HCT116 (cell line): Measurements from ENCODE around the gene ILF2. TPM values are rescaled to one million over a fixed set of nuclear protein-coding genes. Genes with fewer than 3 reads are reported as not detected.
"Not testable (repeated sequence)": the region's sequence is repeated elsewhere in the genome, so short reads cannot be mapped to it uniquely, and the experiment has no call there.

ENCODE experiments used
- ATAC-seq: fragments of 200-7000 bp; cut with Tn5 transposase; 2 replicates; pipeline ENCODE4 v1.9.1; 2020; ENCODE audit warnings: mild to moderate bottlenecking, moderate library complexity
- BruUV-seq: library from RNA; stranded (reverse); fragments of 400-500 nt; replicated peaks from 2 replicates; lab custom pipeline; 2021; lab: Mats Ljungman, UMichigan
- CTCF ChIA-PET: fragments of 300-600 bp; sonication (Branson Sonifier 250); formaldehyde crosslinking; loops from one replicate; lab custom pipeline; 2021; ENCODE audit warnings: antibody characterized with exemption; lab: Charles Lee
- POLR2A ChIA-PET: fragments of 300-600, 350-600 bp; sonication (Branson Sonifier 250); formaldehyde crosslinking; loops from one replicate; lab custom pipeline; 2021; ENCODE audit warnings: antibody characterized with exemption; lab: Charles Lee
- RAD21 ChIA-PET, 2 experiments: fragments of 300-600 bp; sonication (Branson Sonifier 250); formaldehyde crosslinking; loops; one replicate each; lab custom pipeline; 2023; ENCODE audit warnings: low total read pairs in 2 of 2; ENCODE audit not compliant: uncharacterized antibody in 2 of 2, unreplicated experiment in 2 of 2, low non-redundant PET in 1 of 2; lab: Charles Lee
- DNase-seq: peaks from one replicate; pipeline ENCODE4 v3.0.0-alpha.2; 2010; ENCODE audit warnings: low read depth, low spot score
- H2AFZ ChIP-seq: fragments of 200-600 bp; shearing (Covaris generic), sonication (generic); 2 replicates; pipeline ENCODE4 v1.6.1; 2017; ENCODE audit warnings: low read depth, mixed run types, mixed read lengths, antibody characterized with exemption, low read length; ENCODE audit not compliant: poor library complexity, severe bottlenecking
- H3K27ac ChIP-seq: 2 replicates; pipeline ENCODE4 v1.5.1; 2012; ENCODE audit warnings: low read depth, low read length
- H3K27me3 ChIP-seq: fragments of 200-600 bp; sonication (generic); 2 replicates; pipeline ENCODE4 v1.6.1; 2016; ENCODE audit warnings: mixed run types, low read length, mixed read lengths; ENCODE audit not compliant: insufficient read depth
- H3K36me3 ChIP-seq, 2 experiments: fragments of 200-500 bp in 1 of 2; fragments of 200-600 bp in 1 of 2; sonication (Bioruptor generic) in 1 of 2; sonication (generic) in 1 of 2; 2 replicates each; pipeline versions ENCODE4 v1.5.1 to v1.6.1; 2014 to 2016; ENCODE audit warnings: low read length in 2 of 2, inconsistent platforms in 1 of 2, mixed read lengths in 1 of 2, mixed run types in 1 of 2; ENCODE audit not compliant: insufficient read depth in 2 of 2, control insufficient read depth in 1 of 2
- H3K4me1 ChIP-seq, 2 experiments: fragments of 200-600 bp in 1 of 2; sonication (generic) in 1 of 2; 2 replicates each; pipeline versions ENCODE4 v1.5.1 to v1.6.1; 2012 to 2017; ENCODE audit warnings: low read length in 2 of 2, inconsistent platforms in 1 of 2, mild to moderate bottlenecking in 1 of 2, mixed read lengths in 1 of 2, mixed run types in 1 of 2, moderate library complexity in 1 of 2; ENCODE audit not compliant: insufficient read depth in 2 of 2, control insufficient read depth in 1 of 2
- H3K4me2 ChIP-seq: fragments of 200-600 bp; sonication (generic); 2 replicates; pipeline ENCODE4 v1.6.1; 2017; ENCODE audit warnings: mixed run types, low read length, mixed read lengths
- H3K4me3 ChIP-seq, 2 experiments: fragments of 200-600 bp in 1 of 2; sonication (generic) in 1 of 2; replicated peaks in 1 of 2; 2 replicates each; pipeline ENCODE4 v1.5.1; 2011 to 2016; ENCODE audit warnings: low read length in 2 of 2, control low read depth in 1 of 2, low read depth in 1 of 2, mild to moderate bottlenecking in 1 of 2, mixed read lengths in 1 of 2, mixed run types in 1 of 2
- H3K79me2 ChIP-seq: fragments of 200-600 bp; sonication (generic); 2 replicates; pipeline ENCODE4 v1.6.1; 2017; ENCODE audit warnings: mild to moderate bottlenecking, mixed run types, low read length, moderate library complexity, mixed read lengths; ENCODE audit not compliant: insufficient read depth
- H3K9ac ChIP-seq: fragments of 200-600 bp; sonication (generic); 2 replicates; pipeline ENCODE4 v1.6.1; 2016; ENCODE audit warnings: low read length, mixed read lengths
- H3K9me2 ChIP-seq: fragments of 200-600 bp; sonication (generic), shearing (Covaris generic); 2 replicates; pipeline ENCODE4 v1.6.1; 2017; ENCODE audit warnings: mixed run types, mild to moderate bottlenecking, moderate library complexity; ENCODE audit not compliant: insufficient read depth
- H3K9me3 ChIP-seq, 2 experiments: fragments of 200-500 bp in 1 of 2; fragments of 200-600 bp in 1 of 2; sonication (Bioruptor generic) in 1 of 2; sonication (generic) in 1 of 2; 2 replicates each; pipeline ENCODE4 v1.6.1; 2014 to 2017; ENCODE audit warnings: low read length in 2 of 2, mixed read lengths in 2 of 2, inconsistent platforms in 1 of 2, low read depth in 1 of 2, mild to moderate bottlenecking in 1 of 2, mixed run types in 1 of 2, moderate library complexity in 1 of 2; ENCODE audit not compliant: control insufficient read depth in 1 of 2, insufficient read depth in 1 of 2
- H4K20me1 ChIP-seq: fragments of 200-600 bp; sonication (generic), shearing (Covaris generic); 2 replicates; pipeline ENCODE4 v1.6.1; 2017; ENCODE audit warnings: mixed run types, mild to moderate bottlenecking, moderate library complexity; ENCODE audit not compliant: insufficient read depth
- FOSL1 ChIP-seq: IDR thresholded peaks from 2 replicates; pipeline ENCODE4 v1.6.1; 2012; ENCODE audit warnings: low read depth
- POLR2AphosphoS5 ChIP-seq: IDR thresholded peaks from 2 replicates; pipeline ENCODE4 v1.6.1; 2011; ENCODE audit warnings: mild to moderate bottlenecking, low read depth, low read length, moderate library complexity
- SIN3A ChIP-seq: IDR thresholded peaks from 2 replicates; pipeline ENCODE4 v1.6.1; 2012; ENCODE audit warnings: low read depth
- ZNF274 ChIP-seq: fragments of 200-500 bp; sonication (Bioruptor generic); IDR thresholded peaks from 2 replicates; pipeline ENCODE4 v1.6.1; 2014; ENCODE audit warnings: mild to moderate bottlenecking, low read depth, low read length, inconsistent platforms
- intact Hi-C: fragments of 100-400 bp; cut with micrococcal nuclease; formaldehyde crosslinking; loops from 2 replicates; pipeline ENCODE4 v1.10.0; 2022
- total RNA-seq: library from RNA; stranded (reverse); gene quantifications from one replicate; pipeline ENCODE4 v1.2.1, GENCODE V29; 2021; ENCODE audit not compliant: unreplicated experiment
- TF ChIP-seq, protein P1 (sequence below): IDR thresholded peaks from 2 replicates; pipeline ENCODE4 v1.6.1; 2011; ENCODE audit warnings: mild to moderate bottlenecking, low read length, moderate library complexity; ENCODE audit not compliant: insufficient replicate concordance; ENCODE audit errors: extremely low read depth
- TF ChIP-seq, protein P2 (sequence below), 3 experiments: fragments of 200-600 bp in 1 of 3; sonication (generic) in 1 of 3; IDR thresholded peaks in 2 of 3; conservative IDR thresholded peaks in 1 of 3; 2 replicates each; pipeline ENCODE4 v1.5.1; 2012 to 2017; ENCODE audit warnings: low read depth in 2 of 3, low read length in 2 of 3, antibody characterized with exemption in 1 of 3, borderline replicate concordance in 1 of 3, control low read depth in 1 of 3, mild to moderate bottlenecking in 1 of 3, mixed read lengths in 1 of 3, mixed run types in 1 of 3, moderate library complexity in 1 of 3; ENCODE audit not compliant: insufficient read depth in 1 of 3

ILF2 gene
- total RNA-seq, 1 experiment from 2014 or later = 335 TPM

DNA sequence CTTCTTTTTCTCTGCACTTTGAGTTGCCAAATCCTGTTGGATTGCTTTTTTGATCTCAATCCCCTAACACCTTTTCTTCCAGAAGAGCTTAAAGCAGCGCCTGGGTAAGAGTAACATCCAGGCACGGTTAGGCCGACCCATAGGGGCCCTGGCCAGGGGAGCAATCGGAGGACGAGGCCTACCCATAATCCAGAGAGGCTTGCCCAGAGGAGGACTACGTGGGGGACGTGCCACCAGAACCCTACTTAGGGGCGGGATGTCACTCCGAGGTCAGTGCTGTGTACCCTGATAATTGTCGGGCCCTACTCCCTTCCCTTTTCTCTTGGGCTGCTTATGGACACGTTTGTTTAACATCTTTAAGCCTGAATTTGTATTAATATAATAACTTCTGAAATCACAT, 28.6 kb downstream of the ILF2 start (continued):
- TF ChIP-seq, protein P1, sequence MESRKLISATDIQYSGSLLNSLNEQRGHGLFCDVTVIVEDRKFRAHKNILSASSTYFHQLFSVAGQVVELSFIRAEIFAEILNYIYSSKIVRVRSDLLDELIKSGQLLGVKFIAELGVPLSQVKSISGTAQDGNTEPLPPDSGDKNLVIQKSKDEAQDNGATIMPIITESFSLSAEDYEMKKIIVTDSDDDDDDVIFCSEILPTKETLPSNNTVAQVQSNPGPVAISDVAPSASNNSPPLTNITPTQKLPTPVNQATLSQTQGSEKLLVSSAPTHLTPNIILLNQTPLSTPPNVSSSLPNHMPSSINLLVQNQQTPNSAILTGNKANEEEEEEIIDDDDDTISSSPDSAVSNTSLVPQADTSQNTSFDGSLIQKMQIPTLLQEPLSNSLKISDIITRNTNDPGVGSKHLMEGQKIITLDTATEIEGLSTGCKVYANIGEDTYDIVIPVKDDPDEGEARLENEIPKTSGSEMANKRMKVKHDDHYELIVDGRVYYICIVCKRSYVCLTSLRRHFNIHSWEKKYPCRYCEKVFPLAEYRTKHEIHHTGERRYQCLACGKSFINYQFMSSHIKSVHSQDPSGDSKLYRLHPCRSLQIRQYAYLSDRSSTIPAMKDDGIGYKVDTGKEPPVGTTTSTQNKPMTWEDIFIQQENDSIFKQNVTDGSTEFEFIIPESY = no peak
- TF ChIP-seq FOSL1 = no peak
- TF ChIP-seq ZNF274 = no peak
- TF ChIP-seq, all 23 proteins: peak for 0

DNA sequence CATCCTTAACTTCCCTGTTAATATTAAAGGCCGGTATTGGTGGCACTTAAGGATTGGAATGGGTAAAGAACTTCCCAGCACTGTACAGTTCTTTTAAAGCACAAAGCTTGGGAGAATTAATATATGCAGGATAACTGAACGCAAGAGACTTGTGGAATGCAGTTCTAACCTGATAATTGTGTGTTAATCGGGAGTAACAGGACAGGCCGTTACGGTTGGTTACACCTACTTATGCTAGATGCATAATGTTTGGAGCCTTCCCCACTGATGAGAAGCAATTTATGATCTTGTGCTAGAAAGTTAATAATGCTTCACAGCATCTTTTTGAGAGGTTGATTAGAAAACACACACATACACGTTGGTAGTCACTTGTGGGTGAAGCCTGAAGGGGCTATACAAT, 29.9 kb downstream of the ILF2 start:
- Histone ChIP-seq H3K4me2 (no peak overlapping the region), H4K20me1 (peaks cover 8% of the 10 kb centered on the region; the same call in 1 of the 2 replicates), H3K36me3 (peaks cover 87 to 96% of the 10 kb centered on the region in 2 experiments), H3K79me2 (peaks cover 92% of the 10 kb centered on the region), H3K9ac (no peak overlapping the region), H3K4me3 (no peak overlapping the region), H3K9me3 (no peaks in the 10 kb centered on the region), H3K27ac (no peak overlapping the region), H3K27me3 (no peaks in the 10 kb centered on the region), H3K4me1 (peaks cover 1 to 2% of the 10 kb centered on the region in 2 experiments), H2AFZ (no peak overlapping the region), H3K9me2 (no peaks in the 10 kb centered on the region)
- DNase-seq (no peak), ATAC-seq (no peak)
- POLR2A ChIA-PET = no interaction called here
- intact Hi-C loops = no loop called here
- TF ChIP-seq SIN3A (no peak), POLR2AphosphoS5 (peak; percentile 13; the same call in 1 of the 2 replicates)
- TF ChIP-seq, protein P2, sequence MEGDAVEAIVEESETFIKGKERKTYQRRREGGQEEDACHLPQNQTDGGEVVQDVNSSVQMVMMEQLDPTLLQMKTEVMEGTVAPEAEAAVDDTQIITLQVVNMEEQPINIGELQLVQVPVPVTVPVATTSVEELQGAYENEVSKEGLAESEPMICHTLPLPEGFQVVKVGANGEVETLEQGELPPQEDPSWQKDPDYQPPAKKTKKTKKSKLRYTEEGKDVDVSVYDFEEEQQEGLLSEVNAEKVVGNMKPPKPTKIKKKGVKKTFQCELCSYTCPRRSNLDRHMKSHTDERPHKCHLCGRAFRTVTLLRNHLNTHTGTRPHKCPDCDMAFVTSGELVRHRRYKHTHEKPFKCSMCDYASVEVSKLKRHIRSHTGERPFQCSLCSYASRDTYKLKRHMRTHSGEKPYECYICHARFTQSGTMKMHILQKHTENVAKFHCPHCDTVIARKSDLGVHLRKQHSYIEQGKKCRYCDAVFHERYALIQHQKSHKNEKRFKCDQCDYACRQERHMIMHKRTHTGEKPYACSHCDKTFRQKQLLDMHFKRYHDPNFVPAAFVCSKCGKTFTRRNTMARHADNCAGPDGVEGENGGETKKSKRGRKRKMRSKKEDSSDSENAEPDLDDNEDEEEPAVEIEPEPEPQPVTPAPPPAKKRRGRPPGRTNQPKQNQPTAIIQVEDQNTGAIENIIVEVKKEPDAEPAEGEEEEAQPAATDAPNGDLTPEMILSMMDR (IDR thresholded peaks at IDR 0.05 in 2 of 3, conservative IDR thresholded peaks at IDR 0.05 in 1 of 3; ENCODE audit: borderline replicate concordance in 1 of 3, insufficient read depth in 1 of 3, low read depth in 2 of 3, low read length in 2 of 3) = no peak
- CTCF ChIA-PET = no interaction called here
- no TSS peak for BruUV-seq
- RAD21 ChIA-PET = no interaction called here

DNA sequence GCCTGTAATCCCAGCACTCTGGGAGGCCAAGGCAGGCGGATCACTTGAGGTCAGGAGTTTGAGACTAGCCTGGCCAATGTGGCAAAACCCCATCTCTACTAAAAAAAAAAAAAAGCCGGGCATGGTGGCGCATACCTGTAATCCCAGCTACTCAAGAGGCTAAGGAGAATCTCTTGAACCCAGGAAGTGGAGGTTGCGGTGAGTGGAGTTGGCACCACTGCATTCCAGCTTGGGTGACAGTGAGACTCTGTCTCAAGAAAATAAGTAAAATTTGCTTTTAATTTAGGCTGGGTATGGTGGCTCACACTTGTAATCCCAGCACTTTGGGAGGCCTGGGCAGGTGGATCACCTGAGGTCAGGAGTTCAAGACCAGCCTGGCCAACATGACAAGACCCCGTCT, 30.6 kb downstream of the ILF2 start:
- H2AFZ ChIP-seq, intact Hi-C loops, DNase-seq, H4K20me1 ChIP-seq, H3K9me3 ChIP-seq, BruUV-seq, H3K4me1 ChIP-seq, H3K9ac ChIP-seq, H3K4me2 ChIP-seq, ATAC-seq, CTCF ChIA-PET, RAD21 ChIA-PET, H3K4me3 ChIP-seq, H3K27me3 ChIP-seq, H3K9me2 ChIP-seq, H3K27ac ChIP-seq: not testable (repeated sequence)
- H3K79me2 ChIP-seq = peaks cover 99% of the 10 kb centered on the region
- POLR2A ChIA-PET = interaction anchor here (1.0 kb wide), 1 partner anchor 25 kb away, joined by 3 read pairs; the partner anchor contains the start of gene S100A14
- H3K36me3 ChIP-seq = peaks cover 81 to 92% of the 10 kb centered on the region in 2 experiments
